ENCODE data around the gene ABCF1.
"Not testable (repeated sequence)": the region's sequence is repeated elsewhere in the genome, so short reads cannot be mapped to it uniquely, and the experiment has no call there.

The ABCF1 gene

GRCh38 chr6:30571075-30571761 lies at the start of gene ABCF1:
Gene ABCF1 (plus strand): TSS chr6:30571442. CDS start chr6:30571488, 46 bp downstream.
- in situ Hi-C loops (cut with MboI; ENCODE audit: low pct_unique_long_range_greater_than_20kb, low sequenced_read_pairs, unreplicated experiment), result no loop called here
- no peak for TF ChIP-seq CTCF (IDR thresholded peaks at IDR 0.05; ENCODE audit: extremely low read depth, insufficient read depth, missing control alignments)
- peak; percentile 98 for DNase-seq (ENCODE audit: low spot score)

DNA sequence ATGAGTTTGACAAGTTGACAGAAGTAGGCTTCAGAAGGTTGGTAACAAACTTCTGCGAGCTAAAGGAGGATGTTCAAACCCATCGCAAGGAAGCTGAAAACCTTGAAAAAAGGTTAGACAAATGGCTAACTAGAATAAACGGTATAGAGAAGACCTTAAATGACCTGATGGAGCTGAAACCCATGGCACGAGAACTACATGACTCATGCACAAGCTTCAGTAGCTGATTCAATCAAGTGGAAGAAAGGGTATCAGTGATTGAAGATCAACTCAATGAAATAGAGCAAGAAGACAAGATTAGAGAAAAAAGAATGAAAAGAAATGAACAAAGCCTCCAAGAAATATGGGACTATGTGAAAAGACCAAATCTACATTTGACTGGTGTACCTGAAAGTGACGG lies 49.3 kb upstream of the ABCF1 start:
- DNase-seq (ENCODE audit: low spot score); in situ Hi-C loops (cut with MboI; ENCODE audit: low pct_unique_long_range_greater_than_20kb, low sequenced_read_pairs, unreplicated experiment): not testable (repeated sequence)

- DNase-seq (ENCODE audit: low spot score); in situ Hi-C loops (cut with MboI; ENCODE audit: low pct_unique_long_range_greater_than_20kb, low sequenced_read_pairs, unreplicated experiment): not testable (repeated sequence)
Observed at GRCh38 chr6:30526444-30526843, 44.8 kb upstream of the ABCF1 start.

DNA sequence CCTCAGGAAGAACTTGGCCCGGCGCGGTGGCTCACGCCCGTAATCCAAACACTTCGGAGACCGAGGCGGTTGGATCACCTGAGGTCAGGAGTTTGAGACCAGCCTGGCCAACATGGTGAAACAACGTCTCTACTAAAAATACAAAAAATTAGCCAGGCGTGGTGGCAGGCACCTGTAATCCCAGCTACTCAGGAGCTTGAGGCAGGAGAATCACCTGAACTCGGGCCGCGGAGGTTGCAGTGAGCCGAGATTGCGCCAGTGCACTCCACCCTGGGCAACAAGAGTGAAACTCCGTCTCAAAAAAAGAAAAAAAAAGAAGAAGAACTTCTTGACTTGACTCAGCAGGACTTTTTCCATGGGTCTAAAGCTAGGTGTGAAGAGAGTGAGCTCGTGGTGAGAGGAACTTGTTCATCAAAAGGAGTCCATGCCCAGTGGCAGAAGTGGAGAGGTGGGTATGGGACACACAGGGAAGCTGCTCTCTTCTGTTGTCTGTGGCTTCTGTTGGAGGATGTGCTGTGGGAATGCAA lies 41.8 kb upstream of the ABCF1 start:
- in situ Hi-C loops (cut with MboI; ENCODE audit: low pct_unique_long_range_greater_than_20kb, low sequenced_read_pairs, unreplicated experiment); DNase-seq (ENCODE audit: low spot score): not testable (repeated sequence)

- in situ Hi-C loops (cut with MboI; ENCODE audit: low pct_unique_long_range_greater_than_20kb, low sequenced_read_pairs, unreplicated experiment), result no loop called here
- no peak for TF ChIP-seq CTCF (IDR thresholded peaks at IDR 0.05; ENCODE audit: extremely low read depth, insufficient read depth, missing control alignments)
- no peak for DNase-seq (ENCODE audit: low spot score)
Observed at GRCh38 chr6:30530014-30530413, 41.2 kb upstream of the ABCF1 start.

DNA sequence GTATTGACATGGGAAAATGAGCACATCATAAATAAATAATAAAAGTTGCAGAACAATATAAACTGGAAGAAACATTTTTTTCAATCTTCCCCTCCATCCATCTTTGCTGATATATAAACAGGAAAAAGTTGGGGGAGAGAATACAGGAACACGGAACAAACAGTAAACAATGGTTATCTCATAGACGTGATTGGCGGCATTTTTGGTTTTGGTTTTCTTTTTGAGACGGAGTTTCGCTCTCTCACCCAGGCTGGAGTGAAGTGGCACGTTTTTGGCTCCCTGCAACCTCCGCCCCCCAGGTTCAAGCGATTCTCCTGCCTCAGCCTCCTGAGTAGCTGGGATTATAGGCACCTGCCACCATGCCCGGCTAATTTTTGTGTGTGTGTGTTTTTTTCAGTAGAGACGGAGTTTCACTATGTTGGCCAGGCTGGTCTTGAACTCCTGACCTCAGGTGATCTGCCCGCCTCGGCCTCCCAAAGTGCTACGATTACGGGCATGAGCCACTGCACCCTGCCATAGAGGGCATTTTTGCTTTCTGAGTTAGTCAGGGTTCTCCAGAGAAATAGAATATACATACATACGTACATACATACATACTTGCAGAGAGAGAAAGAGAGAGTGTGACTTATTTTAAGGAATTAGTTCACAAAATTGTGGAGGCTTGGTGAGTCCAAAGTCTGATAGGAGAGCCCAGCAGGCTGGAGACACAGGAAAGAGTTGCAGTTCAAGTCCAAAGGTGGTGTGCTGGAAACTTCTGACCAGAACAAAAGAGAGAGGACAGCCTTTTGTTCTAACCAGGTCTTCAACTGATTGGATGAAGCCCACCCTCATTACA lies 37.6 kb upstream of the ABCF1 start:
- in situ Hi-C loops (cut with MboI; ENCODE audit: low pct_unique_long_range_greater_than_20kb, low sequenced_read_pairs, unreplicated experiment), result no loop called here
- DNase-seq (ENCODE audit: low spot score), result no peak
- no peak for TF ChIP-seq CTCF (IDR thresholded peaks at IDR 0.05; ENCODE audit: extremely low read depth, insufficient read depth, missing control alignments)

GRCh38 chr6:30537931-30538330 lies 33.3 kb upstream of the ABCF1 start:
- no peak for DNase-seq (ENCODE audit: low spot score)
- in situ Hi-C loops (cut with MboI; ENCODE audit: low pct_unique_long_range_greater_than_20kb, low sequenced_read_pairs, unreplicated experiment), result loop anchor here (5.0 kb wide), 1 partner anchor 46 kb away; no protein-coding TSS in a partner anchor
- no peak for TF ChIP-seq CTCF (IDR thresholded peaks at IDR 0.05; ENCODE audit: extremely low read depth, insufficient read depth, missing control alignments)

All from GM13977 (cell line).